H9 (cell line): ENCODE results near the gene ANKRD26. TPM values are rescaled to one million over a fixed set of nuclear protein-coding genes. Genes with fewer than 3 reads are reported as not detected.

Source experiments
- DNase-seq: peaks from one replicate; pipeline ENCODE4 v3.0.0-alpha.2; 2017
- H2AFZ ChIP-seq: one replicate; pipeline ENCODE4 v1.6.1; 2013; ENCODE audit warnings: mild to moderate bottlenecking, low read length, control low read depth, moderate library complexity
- H2AK5ac ChIP-seq: 2 replicates; pipeline ENCODE4 v1.6.1; 2013; ENCODE audit warnings: low read length, control low read depth, mixed read lengths; ENCODE audit not compliant: insufficient read length
- H2BK120ac ChIP-seq: one replicate; pipeline ENCODE4 v1.6.1; 2013; ENCODE audit warnings: low read depth, mild to moderate bottlenecking, low read length, control low read depth, inconsistent platforms; ENCODE audit not compliant: poor library complexity, severe bottlenecking
- H2BK12ac ChIP-seq: 2 replicates; pipeline ENCODE4 v1.6.1; 2013; ENCODE audit warnings: low read length, control low read depth, mixed read lengths, low read depth; ENCODE audit not compliant: insufficient read length
- H2BK15ac ChIP-seq: 2 replicates; pipeline ENCODE4 v1.6.1; 2013; ENCODE audit warnings: low read depth, low read length, control low read depth
- H2BK20ac ChIP-seq: one replicate; pipeline ENCODE4 v1.6.1; 2013; ENCODE audit warnings: low read depth, mild to moderate bottlenecking, low read length, control low read depth, inconsistent platforms; ENCODE audit not compliant: poor library complexity, severe bottlenecking
- H2BK5ac ChIP-seq: 2 replicates; pipeline ENCODE4 v1.6.1; 2013; ENCODE audit warnings: low read length, control low read depth, mixed read lengths; ENCODE audit not compliant: insufficient read length
- H3K14ac ChIP-seq: 2 replicates; pipeline ENCODE4 v1.6.1; 2013; ENCODE audit warnings: low read length, control low read depth; ENCODE audit not compliant: insufficient read depth
- H3K18ac ChIP-seq: 2 replicates; pipeline ENCODE4 v1.6.1; 2013; ENCODE audit warnings: low read depth, mild to moderate bottlenecking, mixed read lengths, low read length, control low read depth; ENCODE audit not compliant: insufficient read length
- H3K23ac ChIP-seq: 2 replicates; pipeline ENCODE4 v1.6.1; 2013; ENCODE audit warnings: low read length, control low read depth, mixed read lengths, low read depth; ENCODE audit not compliant: insufficient read length
- H3K23me2 ChIP-seq: 2 replicates; pipeline ENCODE4 v1.6.1; 2013; ENCODE audit warnings: low read depth, mild to moderate bottlenecking, mixed read lengths, low read length, control low read depth; ENCODE audit not compliant: insufficient read length, poor library complexity, severe bottlenecking
- H3K27ac ChIP-seq: 2 replicates; pipeline ENCODE4 v1.5.1; 2013; ENCODE audit warnings: low read length, control low read depth, mixed read lengths, low read depth; ENCODE audit not compliant: insufficient read length
- H3K27me3 ChIP-seq: 2 replicates; pipeline ENCODE4 v1.6.1; 2013; ENCODE audit warnings: low read length, control low read depth, inconsistent platforms; ENCODE audit not compliant: insufficient read depth
- H3K4ac ChIP-seq: 2 replicates; pipeline ENCODE4 v1.6.1; 2013; ENCODE audit warnings: low read depth, mild to moderate bottlenecking, control low read depth, inconsistent platforms, low read length, moderate library complexity
- H3K4me1 ChIP-seq: 2 replicates; pipeline ENCODE4 v1.6.1; 2013; ENCODE audit warnings: low read length, control low read depth, inconsistent platforms; ENCODE audit not compliant: insufficient read depth
- H3K4me2 ChIP-seq: 2 replicates; pipeline ENCODE4 v1.6.1; 2013; ENCODE audit warnings: low read length, control low read depth, mixed read lengths; ENCODE audit not compliant: insufficient read length, insufficient read depth
- H3K56ac ChIP-seq: 2 replicates; pipeline ENCODE4 v1.6.1; 2013; ENCODE audit warnings: low read depth, mild to moderate bottlenecking, mixed read lengths, low read length, control low read depth; ENCODE audit not compliant: insufficient read length
- H3K79me1 ChIP-seq: 2 replicates; pipeline ENCODE4 v1.6.1; 2013; ENCODE audit warnings: low read depth, mild to moderate bottlenecking, moderate library complexity, low read length, control low read depth, inconsistent platforms; ENCODE audit not compliant: insufficient read depth, poor library complexity, severe bottlenecking
- H3K79me2 ChIP-seq: 2 replicates; pipeline ENCODE4 v1.6.1; 2013; ENCODE audit warnings: low read length, control low read depth, inconsistent platforms; ENCODE audit not compliant: insufficient read depth
- H3K9ac ChIP-seq: 2 replicates; pipeline ENCODE4 v1.6.1; 2013; ENCODE audit warnings: low read length, control low read depth, mixed read lengths; ENCODE audit not compliant: insufficient read length; ENCODE audit errors: extremely low read depth
- H3K9me3 ChIP-seq: one replicate; pipeline ENCODE4 v1.6.1; 2013; ENCODE audit warnings: low read depth, low read length, inconsistent platforms; ENCODE audit not compliant: control insufficient read depth
- H3T11ph ChIP-seq: one replicate; pipeline ENCODE4 v1.6.1; 2013; ENCODE audit warnings: mild to moderate bottlenecking, low read length, control low read depth, inconsistent platforms
- H4K20me1 ChIP-seq: one replicate; pipeline ENCODE4 v1.6.1; 2013; ENCODE audit not compliant: control insufficient read depth, insufficient read length, insufficient read depth
- H4K5ac ChIP-seq: 2 replicates; pipeline ENCODE4 v1.6.1; 2013; ENCODE audit warnings: low read depth, mild to moderate bottlenecking, mixed read lengths, low read length, control low read depth; ENCODE audit not compliant: insufficient read length
- H4K8ac ChIP-seq: replicated peaks from 2 replicates; pipeline ENCODE4 v1.6.1; 2013; ENCODE audit warnings: low read length, control low read depth, mixed read lengths, low read depth; ENCODE audit not compliant: insufficient read length
- H4K91ac ChIP-seq: 2 replicates; pipeline ENCODE4 v1.6.1; 2013; ENCODE audit warnings: low read depth, mild to moderate bottlenecking, moderate library complexity, mixed read lengths, low read length, control low read depth; ENCODE audit not compliant: insufficient read length
- H3K27ac Mint-ChIP-seq, 3 experiments: 2 replicates in 2 of 3; 3 replicates in 1 of 3; pipeline ENCODE4 v1.8.0; 2020 to 2021; ENCODE audit warnings: mixed read lengths in 3 of 3, mild to moderate bottlenecking in 1 of 3, moderate library complexity in 1 of 3
- H3K27me3 Mint-ChIP-seq: 2 replicates; pipeline ENCODE4 v1.8.0; 2021; ENCODE audit warnings: low read depth, mild to moderate bottlenecking, moderate library complexity, mixed read lengths
- H3K36me3 Mint-ChIP-seq, 3 experiments: 2 replicates in 2 of 3; 3 replicates in 1 of 3; pipeline ENCODE4 v1.8.0; 2020 to 2021; ENCODE audit warnings: low read depth in 3 of 3, mixed read lengths in 3 of 3; ENCODE audit not compliant: insufficient read depth in 1 of 3
- H3K4me1 Mint-ChIP-seq, 2 experiments: 2 replicates each; pipeline ENCODE4 v1.8.0; 2020; ENCODE audit warnings: mixed read lengths in 2 of 2
- H3K4me3 Mint-ChIP-seq, 2 experiments: 2 replicates in 1 of 2; 3 replicates in 1 of 2; pipeline ENCODE4 v1.8.0; 2020 to 2021; ENCODE audit warnings: mild to moderate bottlenecking in 2 of 2, mixed read lengths in 2 of 2, moderate library complexity in 1 of 2
- H3K9me3 Mint-ChIP-seq, 2 experiments: 2 replicates in 1 of 2; 3 replicates in 1 of 2; pipeline ENCODE4 v1.8.0; 2020; ENCODE audit warnings: mild to moderate bottlenecking in 2 of 2, mixed read lengths in 2 of 2, moderate library complexity in 1 of 2
- WGBS: extraction: QIAGEN DNeasy Blood & Tissue Kit; methylation state at CpG from one replicate; pipeline ENCODE4 v1.1.7; 2013; ENCODE audit warnings: missing lambda C conversion rate, low lambda C conversion rate, mixed read lengths; ENCODE audit not compliant: insufficient read length; ENCODE audit errors: extremely low coverage; 5-methylcytosine and 5-hydroxymethylcytosine counted together
- total RNA-seq: library from RNA; stranded (reverse); gene quantifications from 2 replicates; pipeline ENCODE4 v1.2.1, GENCODE V29; 2021
- TF ChIP-seq, protein P1 (sequence below): fragments of 200-600 bp; sonication (generic); conservative IDR thresholded peaks from 3 replicates; pipeline ENCODE4 v1.8.0; 2021; ENCODE audit warnings: antibody characterized with exemption, mild to moderate bottlenecking

The ANKRD26 gene
- total RNA-seq, 1 experiment from 2014 or later, result 9.4 TPM

DNA sequence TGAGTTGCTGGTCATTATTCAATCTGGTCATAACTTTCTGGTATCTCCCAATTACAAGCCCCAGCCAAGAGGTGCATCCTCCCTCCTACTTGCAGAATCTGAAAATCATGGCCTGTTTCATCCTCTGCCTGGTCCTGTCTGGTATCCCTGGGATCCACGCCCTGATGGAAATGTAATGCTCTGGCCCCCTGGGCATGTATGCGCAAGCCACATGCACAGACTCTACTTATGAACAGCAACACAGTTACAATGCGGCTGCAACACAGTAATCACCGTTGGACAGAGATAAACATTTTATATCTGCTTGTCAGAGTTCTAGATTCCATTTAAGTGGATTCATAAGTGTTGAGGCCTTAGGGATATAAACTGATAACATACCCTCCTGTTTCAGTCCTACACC, 121.8 kb downstream of the ANKRD26 start:
- Histone ChIP-seq H3K9me3 (no peaks in the 10 kb centered on the region), H3K9ac (no peak overlapping the region), H3K27ac (no peak overlapping the region), H4K20me1 (no peaks in the 10 kb centered on the region), H4K8ac (no peak overlapping the region), H2AK5ac (no peak overlapping the region), H2BK5ac (no peak overlapping the region), H2BK20ac (no peak overlapping the region), H4K5ac (no peak overlapping the region), H2BK120ac (no peak overlapping the region), H3K23me2 (no peaks in the 10 kb centered on the region), H3K4me1 (no peaks in the 10 kb centered on the region), H2AFZ (no peak overlapping the region), H3K56ac (no peak overlapping the region), H3K79me1 (no peaks in the 10 kb centered on the region), H3K23ac (no peak overlapping the region), H3K18ac (no peak overlapping the region), H3K27me3 (no peaks in the 10 kb centered on the region), H2BK15ac (no peak overlapping the region), H2BK12ac (no peak overlapping the region), H3T11ph (no peak overlapping the region), H3K79me2 (no peaks in the 10 kb centered on the region), H4K91ac (no peak overlapping the region), H3K4ac (no peak overlapping the region), H3K14ac (no peak overlapping the region), H3K4me2 (no peak overlapping the region)
- no peak for DNase-seq
- no peak overlapping the region for H3K4me3 Mint-ChIP-seq
- no peaks in the 10 kb centered on the region for H3K27me3 Mint-ChIP-seq
- TF ChIP-seq, protein P1, sequence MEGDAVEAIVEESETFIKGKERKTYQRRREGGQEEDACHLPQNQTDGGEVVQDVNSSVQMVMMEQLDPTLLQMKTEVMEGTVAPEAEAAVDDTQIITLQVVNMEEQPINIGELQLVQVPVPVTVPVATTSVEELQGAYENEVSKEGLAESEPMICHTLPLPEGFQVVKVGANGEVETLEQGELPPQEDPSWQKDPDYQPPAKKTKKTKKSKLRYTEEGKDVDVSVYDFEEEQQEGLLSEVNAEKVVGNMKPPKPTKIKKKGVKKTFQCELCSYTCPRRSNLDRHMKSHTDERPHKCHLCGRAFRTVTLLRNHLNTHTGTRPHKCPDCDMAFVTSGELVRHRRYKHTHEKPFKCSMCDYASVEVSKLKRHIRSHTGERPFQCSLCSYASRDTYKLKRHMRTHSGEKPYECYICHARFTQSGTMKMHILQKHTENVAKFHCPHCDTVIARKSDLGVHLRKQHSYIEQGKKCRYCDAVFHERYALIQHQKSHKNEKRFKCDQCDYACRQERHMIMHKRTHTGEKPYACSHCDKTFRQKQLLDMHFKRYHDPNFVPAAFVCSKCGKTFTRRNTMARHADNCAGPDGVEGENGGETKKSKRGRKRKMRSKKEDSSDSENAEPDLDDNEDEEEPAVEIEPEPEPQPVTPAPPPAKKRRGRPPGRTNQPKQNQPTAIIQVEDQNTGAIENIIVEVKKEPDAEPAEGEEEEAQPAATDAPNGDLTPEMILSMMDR, result no peak
- peaks cover 11 to 13% of the 10 kb centered on the region in 2 experiments for H3K4me1 Mint-ChIP-seq
- WGBS, result no CpG with 5 or more reads among the region's 4 CpGs
- H3K9me3 Mint-ChIP-seq, result no peaks in the 10 kb centered on the region; a peak in 1 of 5 replicates
- H3K27ac Mint-ChIP-seq, result no peak overlapping the region
- H3K36me3 Mint-ChIP-seq, result peaks cover 0 to 6% (median 4%) of the 10 kb centered on the region in 3 experiments; a peak in 6 of 7 replicates
